ENCODE data around the gene GNB3. TPM values are rescaled to one million over a fixed set of nuclear protein-coding genes. Genes with fewer than 3 reads are reported as not detected.

Gene GNB3
- total RNA-seq, 1 experiment from 2014 or later: 14.0 TPM

- TF ChIP-seq, protein P1, sequence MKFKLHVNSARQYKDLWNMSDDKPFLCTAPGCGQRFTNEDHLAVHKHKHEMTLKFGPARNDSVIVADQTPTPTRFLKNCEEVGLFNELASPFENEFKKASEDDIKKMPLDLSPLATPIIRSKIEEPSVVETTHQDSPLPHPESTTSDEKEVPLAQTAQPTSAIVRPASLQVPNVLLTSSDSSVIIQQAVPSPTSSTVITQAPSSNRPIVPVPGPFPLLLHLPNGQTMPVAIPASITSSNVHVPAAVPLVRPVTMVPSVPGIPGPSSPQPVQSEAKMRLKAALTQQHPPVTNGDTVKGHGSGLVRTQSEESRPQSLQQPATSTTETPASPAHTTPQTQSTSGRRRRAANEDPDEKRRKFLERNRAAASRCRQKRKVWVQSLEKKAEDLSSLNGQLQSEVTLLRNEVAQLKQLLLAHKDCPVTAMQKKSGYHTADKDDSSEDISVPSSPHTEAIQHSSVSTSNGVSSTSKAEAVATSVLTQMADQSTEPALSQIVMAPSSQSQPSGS (CRISPR knock-in tag; IDR thresholded peaks at IDR 0.05; ENCODE audit: borderline replicate concordance, low read depth): no peak
- TF ChIP-seq, protein P2, sequence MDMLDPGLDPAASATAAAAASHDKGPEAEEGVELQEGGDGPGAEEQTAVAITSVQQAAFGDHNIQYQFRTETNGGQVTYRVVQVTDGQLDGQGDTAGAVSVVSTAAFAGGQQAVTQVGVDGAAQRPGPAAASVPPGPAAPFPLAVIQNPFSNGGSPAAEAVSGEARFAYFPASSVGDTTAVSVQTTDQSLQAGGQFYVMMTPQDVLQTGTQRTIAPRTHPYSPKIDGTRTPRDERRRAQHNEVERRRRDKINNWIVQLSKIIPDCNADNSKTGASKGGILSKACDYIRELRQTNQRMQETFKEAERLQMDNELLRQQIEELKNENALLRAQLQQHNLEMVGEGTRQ (CRISPR knock-in tag; IDR thresholded peaks at IDR 0.05): no peak
These were observed 42.5 kb downstream of the GNB3 start (continued) for GRCh38 chr12:6883252-6883651.

DNA sequence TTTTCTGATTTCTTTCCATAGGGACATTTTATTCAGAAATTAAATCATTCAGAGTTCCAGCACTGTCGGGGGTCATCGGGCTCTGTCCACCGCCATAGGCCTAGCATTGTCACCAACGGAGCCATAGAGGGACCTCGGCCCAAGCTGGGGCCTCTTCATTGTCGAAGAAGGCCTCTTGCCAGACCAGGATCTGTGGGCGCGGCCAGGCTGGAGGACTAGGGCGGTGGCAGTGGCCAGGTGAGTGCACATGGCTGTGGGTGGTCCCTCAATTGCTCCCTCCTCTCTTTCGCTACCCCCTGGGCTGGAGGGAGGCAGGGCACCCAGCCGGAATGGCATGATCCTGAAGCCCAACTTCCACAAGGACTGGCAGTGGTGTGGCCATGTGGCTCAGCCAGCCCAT, 43.0 kb downstream of the GNB3 start:
- ChIA-PET POLR2A (interaction anchor here (1.2 kb wide), 1 partner anchor 9 kb away, joined by 3 read pairs; no protein-coding TSS in a partner anchor), CTCF (interaction anchor here (1.7 to 3.7 kb wide), 2 partner anchors 11 to 14 kb away, joined by 8 to 17 read pairs; partner anchors contain the start of gene SPSB2)
- Mint-ChIP-seq H3K4me1 (peaks cover 35% of the 10 kb centered on the region), H3K27me3 (ENCODE audit: low read depth) (no peaks in the 10 kb centered on the region), H3K27ac (no peak overlapping the region), H3K9me3 (no peaks in the 10 kb centered on the region), H3K4me3 (no peak overlapping the region), H3K36me3 (peaks cover 7% of the 10 kb centered on the region; the same call in 1 of the 2 replicates)
- TF ChIP-seq E2F4 (CRISPR knock-in tag; IDR thresholded peaks at IDR 0.05; ENCODE audit: borderline replicate concordance, low read depth): no peak
- no peak for TF ChIP-seq FOXK1 (CRISPR knock-in tag; IDR thresholded peaks at IDR 0.05)
- TF ChIP-seq, protein P3, sequence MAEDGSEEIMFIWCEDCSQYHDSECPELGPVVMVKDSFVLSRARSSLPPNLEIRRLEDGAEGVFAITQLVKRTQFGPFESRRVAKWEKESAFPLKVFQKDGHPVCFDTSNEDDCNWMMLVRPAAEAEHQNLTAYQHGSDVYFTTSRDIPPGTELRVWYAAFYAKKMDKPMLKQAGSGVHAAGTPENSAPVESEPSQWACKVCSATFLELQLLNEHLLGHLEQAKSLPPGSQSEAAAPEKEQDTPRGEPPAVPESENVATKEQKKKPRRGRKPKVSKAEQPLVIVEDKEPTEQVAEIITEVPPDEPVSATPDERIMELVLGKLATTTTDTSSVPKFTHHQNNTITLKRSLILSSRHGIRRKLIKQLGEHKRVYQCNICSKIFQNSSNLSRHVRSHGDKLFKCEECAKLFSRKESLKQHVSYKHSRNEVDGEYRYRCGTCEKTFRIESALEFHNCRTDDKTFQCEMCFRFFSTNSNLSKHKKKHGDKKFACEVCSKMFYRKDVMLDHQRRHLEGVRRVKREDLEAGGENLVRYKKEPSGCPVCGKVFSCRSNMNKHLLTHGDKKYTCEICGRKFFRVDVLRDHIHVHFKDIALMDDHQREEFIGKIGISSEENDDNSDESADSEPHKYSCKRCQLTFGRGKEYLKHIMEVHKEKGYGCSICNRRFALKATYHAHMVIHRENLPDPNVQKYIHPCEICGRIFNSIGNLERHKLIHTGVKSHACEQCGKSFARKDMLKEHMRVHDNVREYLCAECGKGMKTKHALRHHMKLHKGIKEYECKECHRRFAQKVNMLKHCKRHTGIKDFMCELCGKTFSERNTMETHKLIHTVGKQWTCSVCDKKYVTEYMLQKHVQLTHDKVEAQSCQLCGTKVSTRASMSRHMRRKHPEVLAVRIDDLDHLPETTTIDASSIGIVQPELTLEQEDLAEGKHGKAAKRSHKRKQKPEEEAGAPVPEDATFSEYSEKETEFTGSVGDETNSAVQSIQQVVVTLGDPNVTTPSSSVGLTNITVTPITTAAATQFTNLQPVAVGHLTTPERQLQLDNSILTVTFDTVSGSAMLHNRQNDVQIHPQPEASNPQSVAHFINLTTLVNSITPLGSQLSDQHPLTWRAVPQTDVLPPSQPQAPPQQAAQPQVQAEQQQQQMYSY (CRISPR knock-in tag; IDR thresholded peaks at IDR 0.05): no peak
- no peak for TF ChIP-seq ERG (CRISPR knock-in tag; IDR thresholded peaks at IDR 0.05)
- TF ChIP-seq CREB1 (CRISPR knock-in tag; IDR thresholded peaks at IDR 0.05): no peak
- no peak for TF ChIP-seq IRF2 (CRISPR knock-in tag; IDR thresholded peaks at IDR 0.05; ENCODE audit: borderline replicate concordance, low read depth)
- TF ChIP-seq JAZF1 (CRISPR knock-in tag; IDR thresholded peaks at IDR 0.05): no peak
- no peak for TF ChIP-seq MXD4 (CRISPR knock-in tag; IDR thresholded peaks at IDR 0.05; ENCODE audit: borderline replicate concordance)
- TF ChIP-seq ATF1 (CRISPR knock-in tag; IDR thresholded peaks at IDR 0.05): no peak
- no peak for TF ChIP-seq PRRX2 (CRISPR knock-in tag; IDR thresholded peaks at IDR 0.05)
- no peak for TF ChIP-seq TP53 (CRISPR knock-in tag; IDR thresholded peaks at IDR 0.05)
- DNase-seq (ENCODE audit: low spot score) (no peak), ATAC-seq (no peak)

DNA sequence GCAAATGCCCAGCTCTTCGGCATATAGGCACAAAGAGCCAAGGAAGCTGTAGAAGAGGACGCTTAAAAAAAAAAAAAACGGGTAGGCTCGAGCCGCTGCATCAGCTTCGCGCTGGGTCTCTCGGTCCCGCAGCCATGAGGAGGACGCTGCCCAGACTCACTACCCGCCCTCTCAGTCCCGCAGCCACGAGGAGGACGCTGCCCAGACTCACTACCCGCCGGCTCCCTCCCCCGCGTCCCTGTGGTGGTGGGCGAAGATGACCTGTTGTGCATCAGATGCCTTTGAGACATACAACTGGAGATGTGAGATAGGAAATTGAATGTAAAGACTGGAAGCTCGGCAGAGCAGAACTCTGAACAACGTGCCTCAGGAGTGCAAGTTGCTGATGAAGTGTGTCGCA, 43.8 kb downstream of the GNB3 start:
- Mint-ChIP-seq H3K27ac (peak overlapping the region; percentile 25), H3K4me1 (peaks cover 39% of the 10 kb centered on the region), H3K9me3 (no peaks in the 10 kb centered on the region), H3K4me3 (no peak overlapping the region), H3K36me3 (peaks cover 7% of the 10 kb centered on the region; the same call in 1 of the 2 replicates), H3K27me3 (ENCODE audit: low read depth) (no peaks in the 10 kb centered on the region)
- DNase-seq (ENCODE audit: low spot score) (no peak), ATAC-seq (peak; percentile 33; the same call in 1 of the 2 replicates)
- CTCF ChIA-PET: interaction anchor here (1.7 to 2.0 kb wide), 2 partner anchors 12 to 15 kb away, joined by 8 to 11 read pairs; no protein-coding TSS in a partner anchor
- POLR2A ChIA-PET: interaction anchor here (1.2 kb wide), 1 partner anchor 10 kb away, joined by 3 read pairs; no protein-coding TSS in a partner anchor
- TF ChIP-seq ZNF232 (CRISPR knock-in tag; IDR thresholded peaks at IDR 0.05) (no peak), CREM (CRISPR knock-in tag; IDR thresholded peaks at IDR 0.05) (no peak), ETV6 (CRISPR knock-in tag; IDR thresholded peaks at IDR 0.05) (no peak), ZNF121 (CRISPR knock-in tag; IDR thresholded peaks at IDR 0.05) (no peak)
- TF ChIP-seq, protein P4, sequence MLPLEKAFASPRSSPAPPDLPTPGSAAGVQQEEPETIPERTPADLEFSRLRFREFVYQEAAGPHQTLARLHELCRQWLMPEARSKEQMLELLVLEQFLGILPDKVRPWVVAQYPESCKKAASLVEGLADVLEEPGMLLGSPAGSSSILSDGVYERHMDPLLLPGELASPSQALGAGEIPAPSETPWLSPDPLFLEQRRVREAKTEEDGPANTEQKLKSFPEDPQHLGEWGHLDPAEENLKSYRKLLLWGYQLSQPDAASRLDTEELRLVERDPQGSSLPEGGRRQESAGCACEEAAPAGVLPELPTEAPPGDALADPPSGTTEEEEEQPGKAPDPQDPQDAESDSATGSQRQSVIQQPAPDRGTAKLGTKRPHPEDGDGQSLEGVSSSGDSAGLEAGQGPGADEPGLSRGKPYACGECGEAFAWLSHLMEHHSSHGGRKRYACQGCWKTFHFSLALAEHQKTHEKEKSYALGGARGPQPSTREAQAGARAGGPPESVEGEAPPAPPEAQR (CRISPR knock-in tag; IDR thresholded peaks at IDR 0.05): no peak
- TF ChIP-seq, protein P5, sequence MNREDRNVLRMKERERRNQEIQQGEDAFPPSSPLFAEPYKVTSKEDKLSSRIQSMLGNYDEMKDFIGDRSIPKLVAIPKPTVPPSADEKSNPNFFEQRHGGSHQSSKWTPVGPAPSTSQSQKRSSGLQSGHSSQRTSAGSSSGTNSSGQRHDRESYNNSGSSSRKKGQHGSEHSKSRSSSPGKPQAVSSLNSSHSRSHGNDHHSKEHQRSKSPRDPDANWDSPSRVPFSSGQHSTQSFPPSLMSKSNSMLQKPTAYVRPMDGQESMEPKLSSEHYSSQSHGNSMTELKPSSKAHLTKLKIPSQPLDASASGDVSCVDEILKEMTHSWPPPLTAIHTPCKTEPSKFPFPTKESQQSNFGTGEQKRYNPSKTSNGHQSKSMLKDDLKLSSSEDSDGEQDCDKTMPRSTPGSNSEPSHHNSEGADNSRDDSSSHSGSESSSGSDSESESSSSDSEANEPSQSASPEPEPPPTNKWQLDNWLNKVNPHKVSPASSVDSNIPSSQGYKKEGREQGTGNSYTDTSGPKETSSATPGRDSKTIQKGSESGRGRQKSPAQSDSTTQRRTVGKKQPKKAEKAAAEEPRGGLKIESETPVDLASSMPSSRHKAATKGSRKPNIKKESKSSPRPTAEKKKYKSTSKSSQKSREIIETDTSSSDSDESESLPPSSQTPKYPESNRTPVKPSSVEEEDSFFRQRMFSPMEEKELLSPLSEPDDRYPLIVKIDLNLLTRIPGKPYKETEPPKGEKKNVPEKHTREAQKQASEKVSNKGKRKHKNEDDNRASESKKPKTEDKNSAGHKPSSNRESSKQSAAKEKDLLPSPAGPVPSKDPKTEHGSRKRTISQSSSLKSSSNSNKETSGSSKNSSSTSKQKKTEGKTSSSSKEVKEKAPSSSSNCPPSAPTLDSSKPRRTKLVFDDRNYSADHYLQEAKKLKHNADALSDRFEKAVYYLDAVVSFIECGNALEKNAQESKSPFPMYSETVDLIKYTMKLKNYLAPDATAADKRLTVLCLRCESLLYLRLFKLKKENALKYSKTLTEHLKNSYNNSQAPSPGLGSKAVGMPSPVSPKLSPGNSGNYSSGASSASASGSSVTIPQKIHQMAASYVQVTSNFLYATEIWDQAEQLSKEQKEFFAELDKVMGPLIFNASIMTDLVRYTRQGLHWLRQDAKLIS (CRISPR knock-in tag; IDR thresholded peaks at IDR 0.05; ENCODE audit: borderline replicate concordance): no peak

Data from WTC11 (cell line).